OCI-LY1 (cell line): ENCODE results near the gene TMEM53.

Source experiments
- H2AFZ ChIP-seq: fragments of 200-600 bp; sonication (generic), shearing (Covaris generic); 2 replicates; pipeline ENCODE4 v1.6.0; 2014; ENCODE audit warnings: antibody characterized with exemption, mild to moderate bottlenecking, low read length
- H3F3A ChIP-seq: fragments of 200-600 bp; sonication (generic), shearing (Covaris generic); 2 replicates; pipeline ENCODE4 v1.6.0; 2014; ENCODE audit warnings: mild to moderate bottlenecking, antibody characterized with exemption, low read length, moderate library complexity; ENCODE audit not compliant: insufficient read depth
- H3K27ac ChIP-seq: fragments of 200-600 bp; sonication (generic); 2 replicates; pipeline ENCODE4 v1.5.1; 2014; ENCODE audit warnings: low read length, mixed run types, mild to moderate bottlenecking, low read depth; ENCODE audit not compliant: poor library complexity, severe bottlenecking
- H3K27me3 ChIP-seq: fragments of 200-600 bp; sonication (generic); 2 replicates; pipeline ENCODE4 v1.6.0; 2014; ENCODE audit warnings: antibody characterized with exemption, mild to moderate bottlenecking, low read length, moderate library complexity; ENCODE audit not compliant: insufficient read depth
- H3K36me3 ChIP-seq: fragments of 200-600 bp; sonication (generic); 2 replicates; pipeline ENCODE4 v1.6.1; 2014; ENCODE audit warnings: mild to moderate bottlenecking, antibody characterized with exemption, low read length, moderate library complexity, mixed read lengths; ENCODE audit not compliant: insufficient read depth
- H3K4me1 ChIP-seq: fragments of 200-600 bp; sonication (generic); 2 replicates; pipeline ENCODE4 v1.5.1; 2014; ENCODE audit warnings: mild to moderate bottlenecking, low read length, moderate library complexity; ENCODE audit not compliant: insufficient read depth, severe bottlenecking
- H3K4me2 ChIP-seq: fragments of 200-600 bp; sonication (generic), shearing (Covaris generic); 2 replicates; pipeline ENCODE4 v1.6.1; 2014; ENCODE audit warnings: low read length
- H3K4me3 ChIP-seq: fragments of 200-600 bp; sonication (generic); 2 replicates; pipeline ENCODE4 v1.5.1; 2014; ENCODE audit warnings: low read length, low read depth, mild to moderate bottlenecking, mixed read lengths; ENCODE audit not compliant: poor library complexity, severe bottlenecking
- H3K79me2 ChIP-seq: fragments of 200-600 bp; shearing (Covaris generic); 2 replicates; pipeline ENCODE4 v1.6.1; 2016; ENCODE audit warnings: mixed run types, low read length, mixed read lengths; ENCODE audit not compliant: insufficient read depth
- H3K9ac ChIP-seq: fragments of 200-600 bp; sonication (generic), shearing (Covaris generic); 2 replicates; pipeline ENCODE4 v1.6.1; 2014; ENCODE audit warnings: mild to moderate bottlenecking, low read length, mixed read lengths
- H3K9me2 ChIP-seq: fragments of 200-600 bp; sonication (generic), shearing (Covaris generic); 2 replicates; pipeline ENCODE4 v1.6.1; 2014; ENCODE audit warnings: low read depth, mild to moderate bottlenecking, low read length, mixed read lengths
- H3K9me3 ChIP-seq: fragments of 200-600 bp; shearing (Covaris generic); 2 replicates; pipeline ENCODE4 v1.6.1; 2014; ENCODE audit warnings: low read length, mixed read lengths
- H4K20me1 ChIP-seq: fragments of 200-600 bp; sonication (generic), shearing (Covaris generic); 2 replicates; pipeline ENCODE4 v1.6.0; 2016; ENCODE audit warnings: mild to moderate bottlenecking, low read length; ENCODE audit not compliant: insufficient read depth
- EZH2 ChIP-seq: fragments of 200-600 bp; sonication (generic), shearing (Covaris generic); IDR thresholded peaks from 2 replicates; pipeline ENCODE4 v1.8.0; 2017; ENCODE audit warnings: borderline replicate concordance, mixed run types, mild to moderate bottlenecking, antibody characterized with exemption, low read length, moderate library complexity, mixed read lengths
- TF ChIP-seq, protein P1 (sequence below): fragments of 200-600 bp; sonication (generic), shearing (Covaris generic); IDR thresholded peaks from 2 replicates; pipeline ENCODE4 v1.5.1; 2017; ENCODE audit warnings: mild to moderate bottlenecking, antibody characterized with exemption, low read length, moderate library complexity, mixed read lengths

Gene TMEM53

DNA sequence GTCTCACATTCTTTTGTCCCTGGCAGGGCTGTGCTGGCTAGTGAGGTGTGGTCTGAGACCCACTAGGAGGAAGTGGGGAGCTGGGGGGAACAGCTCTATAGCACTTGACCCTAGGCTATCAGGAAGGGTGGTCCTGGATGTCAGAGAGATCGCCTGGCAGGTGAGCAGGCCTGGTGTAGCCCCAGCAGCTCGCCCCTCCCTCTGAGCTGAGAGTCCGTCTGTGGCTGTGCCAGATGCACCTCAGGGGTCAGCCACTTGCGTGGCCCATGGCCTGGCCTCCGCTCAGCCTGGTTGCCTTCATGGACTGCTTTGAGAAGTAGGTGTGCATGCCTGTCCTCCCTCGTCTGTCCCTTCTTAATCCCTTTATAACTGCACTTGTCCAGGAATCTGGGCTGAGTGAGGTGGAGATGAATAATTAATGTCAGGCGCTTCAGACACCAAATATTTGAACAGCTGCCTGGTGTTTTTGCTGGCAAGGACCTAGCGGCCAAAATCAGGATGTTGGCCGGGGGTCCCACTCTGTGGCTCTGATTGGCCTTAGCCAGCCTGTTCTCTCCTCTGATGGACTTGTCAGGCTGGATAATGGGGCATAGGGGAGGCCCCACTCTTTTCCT lies 30.5 kb downstream of the TMEM53 start:
- Histone ChIP-seq H3K27ac (no peak overlapping the region), H3K9me3 (no peaks in the 10 kb centered on the region), H3K9ac (no peak overlapping the region), H4K20me1 (no peaks in the 10 kb centered on the region), H3K4me1 (no peaks in the 10 kb centered on the region), H3K36me3 (peaks cover 92% of the 10 kb centered on the region), H3K9me2 (no peaks in the 10 kb centered on the region), H3K4me3 (no peak overlapping the region), H2AFZ (no peak overlapping the region), H3K79me2 (no peaks in the 10 kb centered on the region), H3K4me2 (no peak overlapping the region), H3F3A (no peaks in the 10 kb centered on the region), H3K27me3 (no peaks in the 10 kb centered on the region)
- no peak for TF ChIP-seq EZH2
- TF ChIP-seq, protein P1, sequence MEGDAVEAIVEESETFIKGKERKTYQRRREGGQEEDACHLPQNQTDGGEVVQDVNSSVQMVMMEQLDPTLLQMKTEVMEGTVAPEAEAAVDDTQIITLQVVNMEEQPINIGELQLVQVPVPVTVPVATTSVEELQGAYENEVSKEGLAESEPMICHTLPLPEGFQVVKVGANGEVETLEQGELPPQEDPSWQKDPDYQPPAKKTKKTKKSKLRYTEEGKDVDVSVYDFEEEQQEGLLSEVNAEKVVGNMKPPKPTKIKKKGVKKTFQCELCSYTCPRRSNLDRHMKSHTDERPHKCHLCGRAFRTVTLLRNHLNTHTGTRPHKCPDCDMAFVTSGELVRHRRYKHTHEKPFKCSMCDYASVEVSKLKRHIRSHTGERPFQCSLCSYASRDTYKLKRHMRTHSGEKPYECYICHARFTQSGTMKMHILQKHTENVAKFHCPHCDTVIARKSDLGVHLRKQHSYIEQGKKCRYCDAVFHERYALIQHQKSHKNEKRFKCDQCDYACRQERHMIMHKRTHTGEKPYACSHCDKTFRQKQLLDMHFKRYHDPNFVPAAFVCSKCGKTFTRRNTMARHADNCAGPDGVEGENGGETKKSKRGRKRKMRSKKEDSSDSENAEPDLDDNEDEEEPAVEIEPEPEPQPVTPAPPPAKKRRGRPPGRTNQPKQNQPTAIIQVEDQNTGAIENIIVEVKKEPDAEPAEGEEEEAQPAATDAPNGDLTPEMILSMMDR, result no peak

DNA sequence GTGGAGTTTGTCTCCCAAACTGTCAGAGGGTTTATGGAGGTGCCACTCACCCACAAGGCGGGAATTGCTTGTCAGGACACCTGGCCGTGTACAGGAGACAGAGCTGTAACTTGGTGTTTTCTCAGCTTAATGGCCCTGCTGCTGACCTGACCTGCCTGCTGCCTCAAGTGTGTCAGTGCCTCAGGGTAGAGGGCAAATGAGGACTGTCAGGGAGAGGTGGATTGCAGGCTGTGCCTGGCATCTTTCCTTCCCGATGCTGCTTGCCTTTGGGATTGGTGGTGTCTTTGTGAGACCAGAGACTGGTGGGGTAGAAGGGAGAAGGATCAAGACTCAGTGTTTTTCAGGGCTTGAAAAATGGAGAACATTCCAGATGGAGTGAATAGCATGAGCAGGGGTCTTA lies 31.4 kb downstream of the TMEM53 start:
- Histone ChIP-seq H4K20me1 (no peaks in the 10 kb centered on the region), H3K4me2 (no peak overlapping the region), H3K4me1 (no peaks in the 10 kb centered on the region), H3K9me3 (no peaks in the 10 kb centered on the region), H3K79me2 (no peaks in the 10 kb centered on the region), H3K27ac (no peak overlapping the region), H3K27me3 (no peaks in the 10 kb centered on the region), H3K9me2 (no peaks in the 10 kb centered on the region), H3K9ac (no peak overlapping the region), H2AFZ (no peak overlapping the region), H3F3A (no peaks in the 10 kb centered on the region), H3K36me3 (peaks cover 94% of the 10 kb centered on the region), H3K4me3 (no peak overlapping the region)
- TF ChIP-seq, protein P1, result no peak
- TF ChIP-seq EZH2, result no peak

DNA sequence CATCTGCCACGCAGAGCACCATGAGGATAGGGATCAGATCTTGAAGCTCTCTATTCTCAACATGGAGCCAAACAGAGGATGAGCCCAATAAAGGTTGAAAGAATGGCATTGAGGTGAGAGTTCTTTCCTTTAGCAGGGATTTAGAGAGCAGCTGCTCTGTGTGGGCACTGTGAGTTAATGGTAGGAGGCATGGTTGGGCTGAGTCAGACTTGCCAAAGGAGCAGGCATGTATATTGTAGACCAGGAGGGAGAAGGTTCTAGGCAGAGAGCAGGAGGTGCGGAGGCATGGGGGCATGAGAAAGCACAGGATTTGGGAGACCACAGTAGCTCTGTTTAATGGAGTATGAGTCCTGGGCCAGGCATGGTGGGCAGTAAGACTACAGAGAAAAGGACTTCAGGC lies 32.0 kb downstream of the TMEM53 start:
- Histone ChIP-seq H2AFZ (no peak overlapping the region), H4K20me1 (no peaks in the 10 kb centered on the region), H3K36me3 (peaks cover 93% of the 10 kb centered on the region)

More for the DNA sequence above, 32.0 kb downstream of the TMEM53 start:
- Histone ChIP-seq H3K9ac (no peak overlapping the region), H3K4me3 (no peak overlapping the region), H3K9me3 (no peaks in the 10 kb centered on the region), H3K9me2 (no peaks in the 10 kb centered on the region), H3K27me3 (no peaks in the 10 kb centered on the region), H3F3A (no peaks in the 10 kb centered on the region), H3K4me1 (no peaks in the 10 kb centered on the region), H3K4me2 (no peak overlapping the region), H3K79me2 (no peaks in the 10 kb centered on the region), H3K27ac (no peak overlapping the region)
- TF ChIP-seq, protein P1, result no peak
- no peak for TF ChIP-seq EZH2
